ENCODE data around the gene ILDR1. TPM values are rescaled to one million over a fixed set of nuclear protein-coding genes. Genes with fewer than 3 reads are reported as not detected.

The ILDR1 gene
- total and polyA plus RNA-seq, 2 of the 8 experiments (the other 6 are each of a cell fraction or from before 2014, with no cell fraction given), result 1.8 TPM

DNA sequence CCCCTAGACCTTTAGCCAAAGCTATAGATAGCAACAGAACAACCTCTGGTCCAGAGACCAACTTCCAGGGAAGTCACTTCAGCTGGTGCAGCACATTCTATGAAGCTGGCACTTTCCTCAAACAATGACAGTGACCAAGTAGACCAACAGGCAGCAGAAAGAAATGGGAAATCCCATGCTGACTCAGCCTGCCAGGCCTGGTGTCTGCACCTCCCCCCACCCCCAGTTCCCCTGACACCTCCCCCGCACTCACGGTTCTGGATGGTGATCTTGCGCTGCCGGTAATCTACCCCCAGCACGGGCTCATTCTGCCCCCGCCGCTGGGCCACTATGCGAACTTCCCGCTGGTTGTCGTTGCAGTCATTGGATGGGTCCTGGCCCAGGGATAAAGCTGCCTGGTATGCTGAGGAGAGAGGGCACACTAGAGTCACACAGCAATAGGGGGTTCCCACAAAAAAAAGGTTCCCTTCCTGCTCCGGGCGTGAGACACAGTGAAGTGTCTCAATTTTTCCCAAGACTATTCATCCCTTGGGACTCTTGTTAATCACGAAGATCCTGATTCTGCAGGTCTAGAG is 17.0 kb downstream of the ILDR1 start:
- H2AFZ ChIP-seq (ENCODE audit: low read length), result no peak overlapping the region
- peaks cover 2 to 15% (median 6%) of the 10 kb centered on the region in 4 experiments; a peak in 5 of 7 replicates for H3K4me1 ChIP-seq (replicated peaks in 1 of 4; ENCODE audit: control insufficient read depth in 3 of 4, insufficient read depth in 4 of 4, low read length in 3 of 4)
- H3K23ac ChIP-seq (ENCODE audit: insufficient read length), result no peak overlapping the region
- no peak overlapping the region for H3K14ac ChIP-seq (ENCODE audit: insufficient read length)
- H3K18ac ChIP-seq (ENCODE audit: extremely low read depth, low read length), result no peak overlapping the region
- H4K20me1 ChIP-seq (replicated peaks in 1 of 2; ENCODE audit: control insufficient read depth in 1 of 2, insufficient read depth in 2 of 2, low read length in 2 of 2), result no peaks in the 10 kb centered on the region
- 0 out of 2 replicates have a peak overlapping the region, but pooled peaks have one; percentile 53 for H2BK12ac ChIP-seq (ENCODE audit: low read depth, low read length)
- FAIRE-seq, result no peak
- H2BK5ac ChIP-seq (ENCODE audit: low read depth, low read length), result no peak overlapping the region
- peak overlapping the region in 1 of 2 experiments; percentile 33; a peak in 2 of 4 replicates for H3K4me2 ChIP-seq (ENCODE audit: insufficient read depth in 1 of 2, low read depth in 2 of 2, low read length in 2 of 2)
- H3K56ac ChIP-seq (replicated peaks; ENCODE audit: insufficient read length, low read depth, low read length), result no peak overlapping the region
- H3K79me1 ChIP-seq (ENCODE audit: low read depth, low read length), result 0 out of 2 replicates have a peak, but pooled peaks cover 2% of the 10 kb centered on the region
- H4K91ac ChIP-seq (replicated peaks; ENCODE audit: insufficient read length, low read length), result no peak overlapping the region
- no peak overlapping the region for H3K27ac ChIP-seq (ENCODE audit: low read depth, low read length)
- H4K8ac ChIP-seq (ENCODE audit: extremely low read depth, insufficient read depth, low read length), result no peak overlapping the region
- ChIA-PET CTCF (ENCODE audit: partially characterized antibody) (interaction anchor here (0.7 to 9.6 kb wide), 5 partner anchors 8 to 294 kb away, joined by 3 to 64 read pairs (median 3); no protein-coding TSS in a partner anchor), POLR2A (ENCODE audit: partially characterized antibody) (interaction anchor here (1.2 kb wide), 1 partner anchor 14 kb away, joined by 3 read pairs; no protein-coding TSS in a partner anchor)
- DNase-seq (ENCODE audit: low read depth in 1 of 2, low spot score in 2 of 2), result no peak
- no peak overlapping the region for H3K4ac ChIP-seq (replicated peaks; ENCODE audit: insufficient read length, low read depth, low read length)
- no peaks in the 10 kb centered on the region for H3K23me2 ChIP-seq (ENCODE audit: low read depth, low read length)
- H2BK20ac ChIP-seq (ENCODE audit: low read length), result no peak overlapping the region
- H2BK15ac ChIP-seq (ENCODE audit: low read length), result no peak overlapping the region
- H3K9me3 ChIP-seq (ENCODE audit: insufficient read depth in 2 of 2, low read depth in 1 of 2, low read length in 1 of 2), result no peaks in the 10 kb centered on the region
- no peak overlapping the region for H2AK5ac ChIP-seq (ENCODE audit: low read depth, low read length)
- no peaks in the 10 kb centered on the region for H3K79me2 ChIP-seq (ENCODE audit: control insufficient read depth in 1 of 2, insufficient read depth in 2 of 2, low read length in 2 of 2)
- no peak overlapping the region for H4K5ac ChIP-seq (ENCODE audit: insufficient read length, low read depth, low read length)
- no peak overlapping the region for H3K9ac ChIP-seq (replicated peaks in 1 of 4; ENCODE audit: extremely low read depth in 1 of 4, low read depth in 3 of 4, low read length in 3 of 4)
- H3K4me3 ChIP-seq (ENCODE audit: extremely low read depth in 1 of 4, insufficient read depth in 2 of 4, low read depth in 3 of 4, low read length in 4 of 4), result no peak overlapping the region
- H2BK120ac ChIP-seq (replicated peaks; ENCODE audit: low read depth, low read length), result no peak overlapping the region
- H3K36me3 ChIP-seq (ENCODE audit: control insufficient read depth in 2 of 4, insufficient read depth in 4 of 4, low read length in 3 of 4), result no peaks in the 10 kb centered on the region
- H3K27me3 ChIP-seq (replicated peaks in 1 of 4; ENCODE audit: control insufficient read depth in 3 of 4, extremely low read depth in 1 of 4, insufficient read depth in 3 of 4, low read length in 3 of 4), result no peaks in the 10 kb centered on the region
- 82% methylated on average over 12 of the region's 13 CpGs; no CpG with 5 or more reads in 1 of the 2 experiments for WGBS, 2 experiments (ENCODE audit: extremely low coverage in 1 of 2, insufficient coverage in 1 of 2, insufficient read length in 1 of 2, insufficient replicate concordance in 2 of 2, low coverage in 1 of 2, low lambda C conversion rate in 2 of 2, missing lambda C conversion rate in 1 of 2)

All from H1 (cell line).